Measurements from ENCODE around the gene KCNT1.

- TF ChIP-seq PHF8 (IDR thresholded peaks at IDR 0.05; ENCODE audit: borderline replicate concordance, low read depth): no peak
- TF ChIP-seq CTCF (IDR thresholded peaks at IDR 0.05): no peak
- no peak for TF ChIP-seq CBX8 (IDR thresholded peaks at IDR 0.05)
- TF ChIP-seq PBX3 (IDR thresholded peaks at IDR 0.05): no peak
- no peak for TF ChIP-seq ATOH8 (CRISPR knock-in tag; IDR thresholded peaks at IDR 0.05; ENCODE audit: low read depth)
- TF ChIP-seq POLR2A (IDR thresholded peaks at IDR 0.05; ENCODE audit: low read length): no peak
- no peak for TF ChIP-seq USF2 (IDR thresholded peaks at IDR 0.05)
- TF ChIP-seq FOSL2 (IDR thresholded peaks at IDR 0.05): no peak
- TF ChIP-seq FOSL2 (CRISPR knock-in tag; IDR thresholded peaks at IDR 0.05): no peak
- TF ChIP-seq HOXB5 (CRISPR knock-in tag; IDR thresholded peaks at IDR 0.05): no peak
- TF ChIP-seq BHLHE40 (IDR thresholded peaks at IDR 0.05; ENCODE audit: low read depth, low read length): no peak
- no peak for TF ChIP-seq E2F6 (IDR thresholded peaks at IDR 0.05; ENCODE audit: borderline replicate concordance, low read depth)
- no peak for TF ChIP-seq KDM1A (IDR thresholded peaks at IDR 0.05; ENCODE audit: low read depth)
- no peak for TF ChIP-seq RNF2 (IDR thresholded peaks at IDR 0.05; ENCODE audit: borderline replicate concordance, low read depth)
Observed at GRCh38 chr9:135765416-135765815, 63.4 kb downstream of the KCNT1 start.
